Endothelial cell of umbilical vein (primary cell): Measurements from ENCODE around the gene SLC9A3. TPM values are rescaled to one million over a fixed set of nuclear protein-coding genes. Genes with fewer than 3 reads are reported as not detected.

Experiments used
- BruUV-seq: library from RNA; stranded (reverse); fragments of 400-500 nt; replicated peaks from 2 replicates; lab custom pipeline; 2021; lab: Mats Ljungman, UMichigan
- CTCF ChIA-PET: fragments of 300-600, 350-600 bp; sonication (Branson Sonifier 250); formaldehyde crosslinking; loops from one replicate; lab custom pipeline; 2021; ENCODE audit warnings: antibody characterized with exemption, inconsistent platforms; lab: Charles Lee
- POLR2A ChIA-PET: fragments of 300-600, 350-600 bp; sonication (Branson Sonifier 250); formaldehyde crosslinking; loops from one replicate; lab custom pipeline; 2021; ENCODE audit warnings: antibody characterized with exemption, inconsistent platforms; lab: Charles Lee
- DNase-seq: peaks from one replicate; pipeline ENCODE4 v3.0.0-alpha.2; 2011; ENCODE audit warnings: low read depth, low spot score
- FAIRE-seq: peaks from 2 replicates; lab custom pipeline; 2011; peaks lifted over from hg19 to GRCh38; lab: Jason Lieb, UNC
- H2AFZ ChIP-seq: 2 replicates; pipeline ENCODE4 v1.6.0; 2012; ENCODE audit warnings: low read depth, low read length, control low read depth, inconsistent platforms
- H3K27ac ChIP-seq: 2 replicates; pipeline ENCODE4 v1.5.1; 2011; ENCODE audit warnings: low read depth, mild to moderate bottlenecking, control low read depth, low read length, moderate library complexity; ENCODE audit not compliant: insufficient read depth
- H3K27me3 ChIP-seq, 2 experiments: 2 replicates each; pipeline versions ENCODE4 v1.6.0 to v1.6.1; 2011; ENCODE audit warnings: low read length in 2 of 2, mixed read lengths in 1 of 2; ENCODE audit not compliant: control insufficient read depth in 2 of 2, insufficient read depth in 2 of 2
- H3K36me3 ChIP-seq, 2 experiments: 2 replicates in 1 of 2; 3 replicates in 1 of 2; pipeline ENCODE4 v1.5.1; 2011; ENCODE audit warnings: low read length in 2 of 2, mild to moderate bottlenecking in 1 of 2, moderate library complexity in 1 of 2; ENCODE audit not compliant: control insufficient read depth in 2 of 2, insufficient read depth in 2 of 2; ENCODE audit errors: extremely low read depth in 1 of 2
- H3K4me1 ChIP-seq: 3 replicates; pipeline ENCODE4 v1.5.1; 2011; ENCODE audit warnings: mild to moderate bottlenecking, low read length; ENCODE audit not compliant: control insufficient read depth, insufficient read depth; ENCODE audit errors: extremely low read depth
- H3K4me2 ChIP-seq: 2 replicates; pipeline ENCODE4 v1.6.1; 2011; ENCODE audit warnings: low read length, control low read depth, mixed read lengths; ENCODE audit not compliant: insufficient read depth
- H3K4me3 ChIP-seq, 3 experiments: fragments of 200-600 bp in 1 of 3; sonication (generic), shearing (Covaris generic) in 1 of 3; replicated peaks in 1 of 3; 2 replicates each; pipeline ENCODE4 v1.5.1; 2011 to 2016; ENCODE audit warnings: control low read depth in 3 of 3, low read length in 3 of 3, mild to moderate bottlenecking in 2 of 3, inconsistent platforms in 1 of 3, low read depth in 1 of 3, moderate library complexity in 1 of 3; ENCODE audit not compliant: insufficient read depth in 1 of 3
- H3K79me2 ChIP-seq: 2 replicates; pipeline ENCODE4 v1.6.0; 2012; ENCODE audit warnings: low read length, inconsistent platforms; ENCODE audit not compliant: control insufficient read depth, insufficient read depth
- H3K9ac ChIP-seq: replicated peaks from 2 replicates; pipeline ENCODE3; 2011; ENCODE audit warnings: low read length, control low read depth; ENCODE audit not compliant: insufficient read depth; ENCODE audit errors: extremely low read depth
- H3K9me1 ChIP-seq: replicated peaks from 3 replicates; pipeline ENCODE4 v1.6.0; 2011; ENCODE audit warnings: mild to moderate bottlenecking, low read length; ENCODE audit not compliant: control insufficient read depth, insufficient read depth; ENCODE audit errors: extremely low read depth
- H3K9me3 ChIP-seq: replicated peaks from 2 replicates; pipeline ENCODE4 v1.5.1; 2012; ENCODE audit warnings: low read length, inconsistent platforms; ENCODE audit not compliant: control insufficient read depth, insufficient read depth
- H4K20me1 ChIP-seq: replicated peaks from 2 replicates; pipeline ENCODE3; 2011; ENCODE audit warnings: mild to moderate bottlenecking, low read length; ENCODE audit not compliant: control insufficient read depth, insufficient read depth; ENCODE audit errors: extremely low read depth
- FOS ChIP-seq: IDR thresholded peaks from 2 replicates; pipeline ENCODE4 v1.6.1; 2011; ENCODE audit warnings: mild to moderate bottlenecking, low read length, moderate library complexity, borderline replicate concordance; ENCODE audit not compliant: insufficient read depth
- GATA2 ChIP-seq: IDR thresholded peaks from 2 replicates; pipeline ENCODE4 v1.7.0; 2011; ENCODE audit warnings: low read depth, mild to moderate bottlenecking, moderate library complexity, mixed read lengths, low read length; ENCODE audit not compliant: insufficient read length, insufficient read depth
- JUN ChIP-seq: IDR thresholded peaks from 2 replicates; pipeline ENCODE4 v1.6.1; 2011; ENCODE audit warnings: borderline replicate concordance, low read depth; ENCODE audit not compliant: insufficient read length, insufficient read depth
- MAX ChIP-seq: IDR thresholded peaks from 2 replicates; pipeline ENCODE4 v1.6.1; 2011; ENCODE audit not compliant: insufficient read depth, insufficient read length
- MYC ChIP-seq: IDR thresholded peaks from one replicate; pipeline ENCODE4 v1.6.1; 2011; ENCODE audit warnings: mild to moderate bottlenecking, low read depth, low read length
- POLR2A ChIP-seq: IDR thresholded peaks from 2 replicates; pipeline ENCODE4 v1.6.1; 2012; ENCODE audit warnings: low read depth, mild to moderate bottlenecking, control low read depth, low read length
- POLR2AphosphoS5 ChIP-seq: IDR thresholded peaks from 2 replicates; pipeline ENCODE4 v1.6.1; 2012; ENCODE audit warnings: low read depth, mild to moderate bottlenecking, control low read depth, low read length, moderate library complexity; ENCODE audit not compliant: insufficient read depth
- dilution Hi-C: fragments of 300-500 bp; cut with MboI; formaldehyde crosslinking; loops from one replicate; pipeline ENCODE4 v1.15.0; 2019; ENCODE audit warnings: low sequenced_read_pairs; ENCODE audit not compliant: extremely low pct_ligation_motif_present
- intact Hi-C: fragments of 100-400 bp; cut with micrococcal nuclease; formaldehyde crosslinking; loops from one replicate; pipeline ENCODE4 v1.10.0; 2022
- polyA plus RNA-seq, 4 experiments: library from polyadenylated mRNA; depleted of rRNA in 3 of 4; stranded (reverse) in 3 of 4; unstranded in 1 of 4; fragments of >200 nt; gene quantifications; 2 replicates each; pipeline versions ENCODE4 v1.2.1 to v1.2.3, GENCODE V29; 2011 to 2012; ENCODE audit warnings: missing spikeins in 1 of 4
- total RNA-seq: library from RNA; stranded (reverse); gene quantifications from 2 replicates; pipeline ENCODE4 v1.2.3, GENCODE V29; 2021
- TF ChIP-seq, protein P1 (sequence below), 2 donors: IDR thresholded peaks; 1 replicate in 1 of 2; 2 replicates in 1 of 2; pipeline ENCODE4 v1.5.1; 2011; ENCODE audit warnings: low read length in 2 of 2, mild to moderate bottlenecking in 2 of 2, moderate library complexity in 2 of 2, control low read depth in 1 of 2, inconsistent platforms in 1 of 2, low read depth in 1 of 2; ENCODE audit not compliant: insufficient read depth in 1 of 2; ENCODE audit errors: extremely low read depth in 1 of 2

SLC9A3 gene
- total and polyA plus RNA-seq, 2 donors (not counting 3 experiments of a cell fraction or from before 2014, with no cell fraction given), result 0.79 to 0.82 TPM

DNA sequence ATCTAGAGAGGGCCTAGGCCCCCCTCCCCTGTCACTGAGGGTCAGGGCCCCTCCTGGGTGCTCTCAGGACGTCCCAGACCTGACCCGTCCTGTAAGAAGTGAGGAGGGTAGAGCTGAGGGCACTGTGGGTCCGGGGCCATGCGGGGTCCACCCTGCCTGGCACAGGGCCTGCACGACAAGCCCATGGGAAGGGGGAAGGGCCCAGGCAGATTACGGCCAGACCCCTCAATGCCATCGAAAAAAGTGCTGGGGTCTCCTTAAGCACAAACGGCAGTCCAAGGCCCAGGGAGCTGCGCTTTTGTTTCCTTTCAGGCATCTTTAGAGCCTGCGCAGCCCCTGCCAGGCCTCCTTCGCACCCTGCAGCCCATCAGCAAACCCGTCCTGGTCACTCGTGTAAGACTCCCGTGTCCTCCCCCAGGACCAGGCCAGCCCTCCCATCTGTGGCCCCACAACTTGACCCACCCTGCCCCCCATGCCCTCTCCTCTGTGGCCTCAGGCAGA is 85.7 kb downstream of the SLC9A3 start:
- TF ChIP-seq, protein P1, sequence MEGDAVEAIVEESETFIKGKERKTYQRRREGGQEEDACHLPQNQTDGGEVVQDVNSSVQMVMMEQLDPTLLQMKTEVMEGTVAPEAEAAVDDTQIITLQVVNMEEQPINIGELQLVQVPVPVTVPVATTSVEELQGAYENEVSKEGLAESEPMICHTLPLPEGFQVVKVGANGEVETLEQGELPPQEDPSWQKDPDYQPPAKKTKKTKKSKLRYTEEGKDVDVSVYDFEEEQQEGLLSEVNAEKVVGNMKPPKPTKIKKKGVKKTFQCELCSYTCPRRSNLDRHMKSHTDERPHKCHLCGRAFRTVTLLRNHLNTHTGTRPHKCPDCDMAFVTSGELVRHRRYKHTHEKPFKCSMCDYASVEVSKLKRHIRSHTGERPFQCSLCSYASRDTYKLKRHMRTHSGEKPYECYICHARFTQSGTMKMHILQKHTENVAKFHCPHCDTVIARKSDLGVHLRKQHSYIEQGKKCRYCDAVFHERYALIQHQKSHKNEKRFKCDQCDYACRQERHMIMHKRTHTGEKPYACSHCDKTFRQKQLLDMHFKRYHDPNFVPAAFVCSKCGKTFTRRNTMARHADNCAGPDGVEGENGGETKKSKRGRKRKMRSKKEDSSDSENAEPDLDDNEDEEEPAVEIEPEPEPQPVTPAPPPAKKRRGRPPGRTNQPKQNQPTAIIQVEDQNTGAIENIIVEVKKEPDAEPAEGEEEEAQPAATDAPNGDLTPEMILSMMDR (IDR thresholded peaks at IDR 0.05; ENCODE audit: extremely low read depth in 1 of 2, insufficient read depth in 1 of 2, low read depth in 1 of 2, low read length in 2 of 2), result no peak
- TF ChIP-seq FOS, result no peak
- Histone ChIP-seq H3K4me2 (no peak overlapping the region), H2AFZ (no peak overlapping the region), H3K9me3 (no peaks in the 10 kb centered on the region), H3K79me2 (peaks cover 4% of the 10 kb centered on the region), H3K9me1 (no peaks in the 10 kb centered on the region), H3K27ac (no peak overlapping the region), H3K27me3 (no peaks in the 10 kb centered on the region), H3K9ac (no peak overlapping the region), H3K4me1 (peaks cover 5% of the 10 kb centered on the region), H3K4me3 (no peak overlapping the region), H4K20me1 (no peaks in the 10 kb centered on the region), H3K36me3 (no peaks in the 10 kb centered on the region)
- BruUV-seq, result no TSS peak
- dilution Hi-C loops (no loop called here), intact Hi-C loops (no loop called here)
- ChIA-PET POLR2A (no interaction called here), CTCF (interaction anchor here (1.2 to 3.2 kb wide), 3 partner anchors 8 to 250 kb away, joined by 3 to 16 read pairs (median 4); no protein-coding TSS in a partner anchor)
- DNase-seq, result no peak
- no peak for FAIRE-seq

DNA sequence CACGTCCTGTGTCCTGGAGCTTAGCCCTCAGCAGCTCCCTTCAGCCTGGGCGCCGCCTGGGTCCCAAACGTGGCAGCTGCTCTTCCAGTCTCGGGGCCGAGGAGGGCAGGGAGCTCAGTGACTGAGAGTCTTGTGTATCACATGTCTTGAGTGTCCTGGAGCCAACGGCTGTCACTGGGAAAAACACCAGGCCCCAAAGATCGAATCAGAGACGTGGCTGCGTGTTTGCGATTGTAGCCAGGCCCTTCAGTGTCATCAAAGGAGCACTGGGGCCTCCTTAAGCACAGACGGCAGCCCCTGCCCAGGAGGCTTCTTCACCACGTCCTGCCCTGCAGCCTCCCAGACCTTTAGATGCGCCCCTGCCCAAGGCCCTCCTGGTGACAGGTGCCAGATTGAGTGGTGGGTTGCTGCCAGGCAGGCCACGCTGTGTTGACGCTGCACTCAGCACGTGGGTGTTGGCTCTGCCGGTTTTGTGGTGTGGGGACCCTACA is 86.9 kb downstream of the SLC9A3 start:
- Histone ChIP-seq H2AFZ (no peak overlapping the region), H3K9ac (no peak overlapping the region), H3K4me1 (peaks cover 2% of the 10 kb centered on the region), H3K9me3 (no peaks in the 10 kb centered on the region), H3K4me3 (no peak overlapping the region), H3K27ac (no peak overlapping the region), H3K36me3 (no peaks in the 10 kb centered on the region), H3K9me1 (no peaks in the 10 kb centered on the region), H3K27me3 (no peaks in the 10 kb centered on the region), H3K79me2 (no peaks in the 10 kb centered on the region), H3K4me2 (no peak overlapping the region), H4K20me1 (no peaks in the 10 kb centered on the region)
- no TSS peak for BruUV-seq
- intact Hi-C loops (no loop called here), dilution Hi-C loops (no loop called here)
- no peak for FAIRE-seq
- TF ChIP-seq MYC (no peak), FOS (no peak), GATA2 (no peak), POLR2A (no peak), POLR2AphosphoS5 (no peak), MAX (no peak), JUN (no peak)
- TF ChIP-seq, protein P1 (IDR thresholded peaks at IDR 0.05; ENCODE audit: extremely low read depth in 1 of 2, insufficient read depth in 1 of 2, low read depth in 1 of 2, low read length in 2 of 2), result no peak
- no peak for DNase-seq
- CTCF ChIA-PET, result interaction anchor here (0.9 to 3.2 kb wide), 5 partner anchors 9 to 249 kb away, joined by 3 to 19 read pairs (median 7); partner anchors contain the start of gene AHRR
- POLR2A ChIA-PET, result no interaction called here
